HG03025 (cell line): ENCODE data around the gene ROBO1.

Experiments
- ATAC-seq: cut with Tn5 transposase; IDR thresholded peaks from one replicate; pipeline ENCODE4 v1.9.1; 2021; ENCODE audit warnings: mild to moderate bottlenecking, moderate library complexity; ENCODE audit not compliant: unreplicated experiment, low FRiP score

Gene ROBO1

DNA sequence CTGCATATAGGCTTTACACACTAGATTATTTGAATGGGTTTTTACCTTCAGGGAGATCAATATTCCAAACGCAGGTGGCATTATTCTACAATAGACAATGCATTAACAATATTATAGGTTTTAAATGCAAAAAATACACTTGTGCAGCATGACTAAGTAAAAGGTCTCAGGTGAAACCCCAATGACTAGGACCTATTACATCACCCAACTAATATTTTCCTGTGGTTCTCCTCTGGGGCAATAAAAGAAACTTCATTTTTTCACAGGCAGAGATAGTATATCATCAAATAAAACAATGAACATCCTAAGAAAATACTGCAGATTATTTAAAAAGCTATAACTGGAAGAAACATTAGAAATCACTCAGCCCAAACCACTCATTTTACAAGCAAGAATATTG lies 375.3 kb downstream of the ROBO1 start:
- ATAC-seq: no peak

DNA sequence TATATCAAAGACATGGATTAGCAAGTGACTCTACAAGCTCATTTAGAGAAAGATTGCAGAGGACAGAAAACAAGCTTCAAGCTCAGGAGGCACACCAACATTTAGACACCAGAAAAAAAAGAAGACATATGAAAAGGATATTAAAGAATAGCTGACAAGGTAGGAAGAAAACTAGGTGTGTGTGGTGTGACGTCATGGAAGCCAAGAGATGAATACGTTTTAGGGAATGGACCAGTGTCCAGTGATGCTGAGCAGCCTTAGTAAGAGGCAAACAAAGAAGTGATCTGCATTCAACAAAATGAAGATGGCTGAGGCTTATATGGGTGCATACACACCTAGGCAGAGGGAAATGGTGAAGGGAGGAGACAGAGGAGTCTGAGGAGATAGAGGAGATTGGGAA lies 377.4 kb downstream of the ROBO1 start:
- ATAC-seq: no peak

DNA sequence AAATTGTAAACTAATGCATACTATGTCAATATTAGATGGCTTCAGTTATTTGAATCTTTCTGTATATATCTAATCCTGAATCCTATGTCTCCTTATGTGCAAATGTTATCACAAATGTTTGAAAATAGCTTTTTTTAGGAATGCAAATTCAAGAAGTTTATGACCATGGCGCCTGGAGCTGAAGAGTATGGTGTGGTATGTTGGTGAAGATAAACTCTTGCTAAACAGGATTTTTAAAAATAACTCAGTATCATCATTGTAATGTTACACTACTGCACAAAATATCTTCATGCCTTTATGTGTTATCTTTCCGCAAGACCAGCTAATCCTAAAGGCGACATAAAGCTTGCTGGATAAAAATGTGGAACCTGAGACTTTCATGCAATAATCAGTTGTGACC lies 382.6 kb downstream of the ROBO1 start:
- no peak for ATAC-seq

DNA sequence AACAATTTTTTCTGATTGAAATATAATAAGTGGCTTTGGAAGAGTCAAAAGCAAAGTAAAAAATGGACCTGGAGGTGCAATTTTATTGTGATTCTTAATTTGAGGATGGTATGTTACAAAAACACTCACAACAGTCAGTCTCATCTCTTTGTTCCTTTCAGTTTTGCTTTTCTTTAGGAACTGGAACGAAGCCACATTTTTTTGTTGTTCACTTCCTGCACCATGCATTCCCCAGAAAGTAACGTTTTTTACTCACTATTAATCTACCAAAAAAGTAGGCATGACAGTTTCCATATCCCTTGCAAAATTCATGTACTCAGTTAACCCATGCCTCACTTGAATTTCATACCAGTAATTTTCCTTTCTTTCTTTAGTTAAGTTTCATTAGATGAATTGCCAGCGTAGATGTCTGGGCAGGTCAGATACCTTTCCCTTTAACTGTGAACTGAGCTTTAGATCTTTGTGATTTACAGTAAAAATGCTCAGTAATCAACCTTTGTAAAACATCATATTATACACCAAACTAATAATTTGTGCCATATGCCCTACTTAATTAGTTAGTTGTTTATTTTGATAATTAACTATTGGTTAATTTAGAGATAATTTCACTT lies 384.3 kb downstream of the ROBO1 start:
- no peak for ATAC-seq

DNA sequence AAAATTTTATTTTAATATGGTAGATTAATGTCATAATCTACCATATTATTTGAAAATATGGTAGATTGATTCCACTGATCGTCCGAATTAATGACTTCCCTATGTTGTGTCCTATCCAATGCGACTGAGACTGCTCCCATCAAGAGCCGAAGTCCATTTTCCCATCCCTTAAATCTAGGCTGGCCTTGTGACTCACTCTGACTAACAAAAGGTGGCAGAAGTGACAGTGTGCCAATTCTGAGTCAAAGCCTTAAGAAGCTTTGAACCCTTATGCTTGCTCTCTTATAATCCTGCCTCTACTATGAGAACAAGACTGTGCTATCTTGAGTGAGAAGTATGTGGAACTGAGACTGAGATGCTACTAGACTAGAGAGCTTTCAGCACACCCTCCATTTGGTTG lies 387.2 kb downstream of the ROBO1 start:
- ATAC-seq: no peak

DNA sequence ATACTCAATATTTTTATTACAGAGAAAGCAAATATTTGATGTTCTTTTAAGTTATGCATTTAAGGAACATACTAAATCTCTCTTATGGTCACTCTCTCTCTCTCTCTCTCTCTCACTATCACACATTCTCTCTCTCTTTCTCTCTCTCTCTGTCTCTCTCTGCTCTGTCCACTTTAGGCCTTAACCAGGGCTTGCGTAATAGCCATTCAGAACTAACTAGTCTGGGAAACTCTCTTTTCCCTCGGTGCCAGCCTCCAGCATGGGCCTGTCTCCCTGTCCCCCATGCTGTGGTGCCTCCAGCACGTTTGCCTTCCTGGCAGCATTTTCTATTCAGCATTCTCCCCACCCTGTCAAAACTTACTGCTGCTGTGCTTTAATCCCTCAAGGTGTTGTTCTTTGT lies 389.7 kb downstream of the ROBO1 start:
- no peak for ATAC-seq

DNA sequence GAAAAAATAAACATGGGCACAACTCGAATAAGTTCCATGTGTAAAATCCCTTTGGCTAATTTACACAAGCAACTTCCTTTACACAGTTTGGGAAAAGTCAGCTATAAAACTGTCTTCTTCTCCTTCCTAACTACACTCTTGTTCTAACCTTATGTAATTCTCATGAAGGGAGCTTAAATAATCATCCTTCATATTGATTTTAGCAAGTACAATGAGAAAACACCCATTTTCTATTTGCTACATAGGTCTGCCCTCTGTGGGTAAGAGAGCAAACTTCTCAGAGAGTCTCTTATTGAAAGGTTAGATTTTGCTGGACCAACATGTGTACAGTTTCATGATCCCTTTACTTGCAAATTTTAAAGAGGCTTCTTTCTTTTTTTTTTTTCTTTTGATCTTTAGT lies 398.5 kb downstream of the ROBO1 start:
- ATAC-seq: no peak

DNA sequence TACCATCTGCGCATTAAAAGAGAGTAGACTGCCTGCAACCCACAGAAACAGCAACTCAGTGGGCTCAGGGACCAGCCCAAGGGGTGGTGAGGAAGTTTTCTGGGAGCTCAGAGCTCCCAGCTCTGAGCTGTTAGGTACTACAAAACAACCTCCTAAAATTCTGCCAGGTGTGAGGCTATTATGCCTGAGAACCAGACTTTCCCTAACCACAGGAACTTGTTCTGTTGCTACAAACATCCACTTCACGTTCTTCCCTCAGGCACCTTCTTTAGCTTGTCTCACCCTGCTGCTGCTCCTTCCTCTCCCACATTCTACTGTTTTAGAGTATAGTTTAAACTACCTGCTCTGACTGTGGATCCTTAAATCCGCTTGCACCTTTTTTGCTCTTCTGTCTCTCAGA lies 399.4 kb downstream of the ROBO1 start:
- no peak for ATAC-seq

DNA sequence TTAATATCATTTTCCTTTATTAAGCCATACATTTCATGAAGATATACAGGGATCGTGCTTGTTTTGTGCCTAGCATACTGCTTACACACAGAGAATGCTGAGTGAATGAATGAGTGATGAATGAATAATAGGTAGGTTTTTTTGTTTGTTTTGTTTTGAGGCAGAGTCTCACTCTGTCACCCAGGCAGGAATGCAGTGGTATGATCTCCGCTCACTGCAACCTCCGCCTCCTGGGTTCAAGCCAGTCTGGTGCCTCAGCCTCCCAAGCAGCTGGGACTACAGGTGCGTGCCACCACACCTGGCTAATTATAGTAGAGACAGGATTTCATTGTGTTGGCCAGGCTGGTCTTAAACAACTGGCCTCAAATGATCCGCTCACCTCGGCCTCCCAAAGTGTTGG lies 400.0 kb downstream of the ROBO1 start:
- ATAC-seq: no peak

DNA sequence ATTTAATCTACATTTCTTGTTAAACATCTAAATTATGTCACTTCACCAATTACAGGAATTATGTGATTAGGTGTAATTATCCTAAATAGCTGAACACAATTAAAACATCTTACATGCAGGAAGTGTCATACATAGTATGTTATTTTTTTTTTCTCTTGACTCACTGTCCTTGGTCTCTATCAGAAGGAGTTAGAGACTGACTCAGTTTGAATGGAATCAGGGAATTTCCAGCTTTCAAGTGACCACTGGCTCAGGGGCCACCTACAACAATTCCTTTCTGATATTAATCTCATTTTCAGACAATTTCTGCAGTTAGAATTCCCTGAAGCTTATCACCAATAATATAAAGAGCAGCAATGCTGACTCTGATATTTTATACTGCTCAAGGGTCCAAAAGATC lies 400.7 kb downstream of the ROBO1 start:
- no peak for ATAC-seq

DNA sequence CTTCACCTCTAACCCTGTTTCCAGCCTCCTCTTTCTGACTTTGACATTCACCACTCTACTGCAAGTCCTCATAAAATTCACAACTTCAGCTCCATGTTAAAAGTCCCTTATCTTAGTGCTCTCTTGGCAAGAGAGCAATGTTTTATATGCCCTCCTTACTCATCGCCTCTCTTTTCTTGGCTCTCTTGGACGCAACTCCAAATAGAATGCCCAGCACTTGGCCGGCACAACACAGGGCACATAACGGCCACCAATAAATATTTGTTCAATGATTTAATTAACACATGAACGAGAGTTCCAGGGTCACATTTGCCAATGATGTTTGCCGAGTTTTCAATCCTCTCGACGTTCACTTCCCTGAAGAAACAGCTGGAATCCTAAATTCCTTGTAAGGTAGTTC lies 401.4 kb downstream of the ROBO1 start:
- no peak for ATAC-seq

DNA sequence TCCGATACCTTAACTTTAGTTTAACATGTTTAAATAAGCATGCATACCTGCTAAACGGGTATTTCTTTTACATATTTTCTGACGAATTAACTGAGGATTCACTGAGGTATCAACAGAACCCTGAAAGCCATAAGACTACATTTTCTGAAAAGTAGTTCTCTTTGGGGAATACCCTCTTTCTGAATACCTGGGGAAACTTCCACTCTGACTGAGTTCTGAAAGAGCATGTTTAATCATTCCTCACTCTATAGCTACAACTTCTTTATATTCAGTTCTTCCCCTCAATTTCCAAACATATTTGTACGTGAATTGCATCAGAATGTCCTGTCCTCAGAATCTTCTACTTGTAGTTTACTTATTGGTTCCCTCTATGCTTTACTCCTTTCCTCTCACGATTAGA lies 403.0 kb downstream of the ROBO1 start:
- ATAC-seq: no peak

DNA sequence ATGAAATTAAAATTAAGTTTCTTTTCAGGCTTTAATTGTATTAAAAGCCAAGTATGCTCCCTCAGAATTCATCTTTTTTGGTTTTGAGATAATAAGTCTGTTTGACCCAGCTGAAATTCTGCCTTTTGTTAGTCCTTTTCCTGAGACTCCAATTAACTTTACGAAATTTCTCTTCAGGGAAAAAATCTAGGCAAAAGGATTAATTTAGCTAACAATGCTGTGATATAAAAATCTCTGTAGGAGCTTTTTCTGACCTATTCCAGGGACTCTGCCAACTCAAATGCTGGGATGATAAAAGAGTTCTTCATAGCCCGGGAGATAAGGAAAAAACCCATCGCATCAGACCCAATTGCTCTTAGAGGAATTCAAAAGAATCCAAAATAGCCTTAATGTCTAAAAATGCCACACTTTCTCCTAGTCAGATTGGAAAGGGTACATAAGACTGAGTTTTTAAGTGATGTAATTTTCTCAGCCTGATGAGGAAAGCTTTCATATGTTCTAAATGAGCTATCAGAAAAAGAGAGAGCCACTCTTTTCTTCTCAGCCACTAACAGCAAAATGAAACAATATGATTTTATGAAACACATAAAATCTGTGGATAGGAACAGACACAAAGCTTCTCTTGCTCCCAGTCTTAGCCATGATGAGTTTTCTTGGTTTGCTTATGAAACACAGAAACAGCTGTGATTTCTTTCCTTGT lies 405.1 kb downstream of the ROBO1 start:
- no peak for ATAC-seq

DNA sequence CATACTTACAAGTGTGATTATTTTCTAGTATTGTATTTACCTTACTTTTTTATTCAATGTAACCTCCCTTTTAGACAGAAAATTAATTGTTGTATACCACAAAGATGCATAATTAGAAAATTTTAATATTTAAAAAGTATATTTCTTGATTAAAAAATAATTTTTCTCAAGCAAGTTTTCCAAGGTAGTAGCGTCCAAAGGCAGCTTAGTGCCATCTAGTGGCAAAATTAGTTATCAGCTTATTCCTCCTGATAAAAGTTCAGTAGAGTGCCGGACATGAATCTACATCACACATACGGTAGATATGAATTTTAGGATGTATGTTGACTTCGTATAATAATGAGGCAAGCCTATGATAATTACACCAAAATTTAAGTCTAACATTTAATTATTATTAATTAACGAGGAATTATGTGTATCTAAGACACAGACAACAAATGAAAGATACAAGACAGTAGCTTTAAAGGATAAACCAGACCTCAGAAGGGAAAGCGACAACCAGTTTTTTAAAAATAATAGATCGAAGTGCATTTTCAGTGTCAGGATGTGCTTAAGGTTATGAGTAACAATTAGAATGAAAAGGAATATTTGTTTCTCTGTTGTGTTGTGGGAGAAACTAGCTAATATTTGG lies 405.9 kb downstream of the ROBO1 start:
- no peak for ATAC-seq

DNA sequence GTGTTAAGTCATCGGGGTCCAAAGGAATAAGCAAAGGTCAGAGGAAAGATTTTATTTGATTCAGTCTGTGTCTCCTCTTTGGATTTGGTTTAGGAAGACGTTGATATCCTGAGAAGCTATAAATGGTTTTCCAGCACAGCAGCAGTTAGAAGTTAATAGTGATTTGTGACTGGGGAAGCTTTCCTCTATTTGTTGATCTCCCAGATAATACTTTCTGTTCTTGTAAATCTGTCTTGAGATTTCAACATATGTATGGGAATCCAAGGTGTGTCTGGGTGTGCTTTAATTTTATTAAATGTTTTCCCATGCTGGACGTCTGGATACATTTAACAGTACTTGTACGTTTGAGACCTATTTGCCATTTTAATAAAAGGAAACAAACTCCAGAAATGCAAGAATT lies 409.5 kb downstream of the ROBO1 start:
- ATAC-seq: no peak

DNA sequence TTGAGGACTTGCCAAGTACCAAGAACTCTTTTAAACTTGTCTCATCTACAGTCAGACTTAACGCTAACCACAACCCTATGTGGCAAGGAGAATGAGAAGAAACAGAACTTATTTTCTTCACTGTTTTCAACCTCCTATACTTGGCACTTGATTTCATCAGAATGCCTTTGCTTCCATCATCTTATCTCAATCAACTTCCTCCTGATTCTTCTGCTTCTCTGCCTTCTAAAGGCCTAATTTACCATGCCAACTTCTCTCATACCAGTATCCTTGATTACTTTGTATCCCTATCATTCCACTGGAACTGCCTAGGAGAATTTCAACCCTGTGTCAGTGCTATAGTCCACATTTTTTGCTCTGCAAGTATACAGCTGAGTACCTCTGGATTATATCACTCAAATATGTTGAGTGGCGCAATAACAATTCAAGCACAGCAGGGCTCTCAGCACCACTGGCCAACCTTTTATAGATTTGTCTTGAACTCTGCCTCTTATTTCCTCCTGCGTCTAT lies 413.6 kb downstream of the ROBO1 start:
- no peak for ATAC-seq

DNA sequence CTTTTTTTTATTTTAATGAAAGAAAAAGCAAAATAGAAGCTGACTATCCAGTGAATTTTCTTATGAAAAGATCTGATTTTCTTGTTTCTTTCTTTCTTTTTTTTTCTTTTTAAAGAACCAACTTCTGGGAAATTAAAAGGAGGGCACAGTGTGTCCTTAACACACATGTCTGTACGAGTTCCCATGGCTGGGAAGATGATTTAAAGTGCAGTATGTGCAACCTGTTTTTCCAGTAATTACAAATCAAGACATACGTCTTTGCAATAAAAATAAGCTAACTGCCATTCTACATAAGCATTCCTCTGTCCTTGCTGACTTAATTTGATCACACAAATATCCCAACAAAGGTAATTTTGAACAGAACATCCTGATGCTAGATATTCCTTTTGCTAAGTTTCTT lies 416.1 kb downstream of the ROBO1 start:
- no peak for ATAC-seq

DNA sequence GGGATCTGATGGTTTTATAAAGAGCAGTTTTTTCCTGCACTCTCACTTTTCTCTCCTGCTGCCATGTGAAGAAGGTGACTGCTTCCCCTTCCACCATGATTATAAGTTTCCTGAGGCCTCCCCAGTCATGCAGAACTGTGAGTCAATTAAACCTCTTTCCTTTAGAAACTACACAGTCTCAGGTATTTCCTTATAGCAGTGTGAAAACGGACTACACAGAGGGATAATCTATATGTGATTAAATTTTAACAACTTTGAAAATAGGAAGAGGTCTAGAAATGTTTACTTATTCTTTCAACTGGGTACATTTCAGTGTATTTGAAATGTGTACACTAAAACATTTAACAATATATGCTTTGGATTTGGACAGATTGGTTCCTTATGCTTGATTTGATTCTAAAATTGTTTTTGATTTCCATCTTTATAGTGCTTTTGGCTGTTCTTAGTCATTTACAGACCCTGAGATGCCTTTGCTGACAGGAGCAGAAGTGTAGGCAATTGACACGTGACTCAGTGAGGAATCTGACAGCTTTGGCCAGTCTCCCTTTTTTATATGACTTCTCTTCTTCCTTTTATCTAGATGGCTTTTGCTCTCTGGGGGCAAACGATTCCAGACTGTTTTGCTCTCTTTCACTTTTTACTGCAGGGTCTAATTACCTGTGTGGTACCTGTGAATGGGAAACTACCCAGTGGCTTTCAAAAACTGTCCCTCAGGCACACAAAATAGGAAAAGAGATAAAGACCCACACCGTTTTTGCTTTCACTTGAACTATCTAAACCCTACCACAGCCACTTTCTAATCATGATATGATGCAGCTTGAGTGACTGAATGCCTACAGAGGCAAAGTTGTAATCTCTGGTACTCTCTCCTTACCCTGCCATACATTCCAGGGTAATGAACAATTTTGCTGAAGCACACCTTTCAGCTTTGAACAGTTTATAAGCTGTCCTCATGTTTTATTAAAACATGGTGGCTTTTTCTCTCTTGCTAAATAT lies 422.6 kb downstream of the ROBO1 start:
- no peak for ATAC-seq

DNA sequence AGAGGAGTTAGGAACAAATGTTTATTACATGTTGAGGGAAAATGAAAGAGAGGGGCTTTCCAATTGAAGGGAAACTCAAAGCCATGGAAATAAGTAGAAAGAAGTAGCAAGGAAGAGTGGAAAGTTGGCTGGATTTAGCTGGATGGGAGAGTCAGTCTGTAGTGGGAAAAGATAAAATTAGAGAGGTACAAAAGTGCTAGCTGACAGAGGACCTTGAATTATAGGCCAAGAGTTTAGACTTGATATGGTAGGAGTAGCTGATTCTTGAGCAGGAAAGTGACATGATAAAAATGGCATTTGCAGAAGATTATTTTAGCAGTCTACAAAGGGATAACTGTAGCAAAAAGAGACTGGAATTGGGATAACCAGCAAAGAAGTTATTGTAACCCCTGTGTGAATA lies 425.8 kb downstream of the ROBO1 start:
- no peak for ATAC-seq

DNA sequence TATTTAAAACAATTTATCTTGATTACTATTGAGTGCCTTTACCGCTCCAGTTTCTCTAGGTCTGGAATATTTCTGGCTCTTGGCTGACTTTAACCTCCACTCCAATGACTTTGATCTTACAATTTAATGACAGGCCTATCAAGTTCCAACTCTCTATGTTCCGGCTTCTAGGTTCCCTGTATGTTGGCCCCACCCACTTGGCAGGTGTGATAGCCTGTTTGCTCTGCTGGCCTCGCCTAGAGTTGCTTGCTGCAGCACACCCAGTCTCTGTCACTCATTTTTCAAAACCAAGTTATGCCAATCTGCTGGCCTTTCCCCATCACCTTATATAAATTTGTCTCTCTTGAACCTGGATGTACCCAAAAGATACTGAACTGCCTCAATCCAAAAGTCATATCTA lies 428.0 kb downstream of the ROBO1 start:
- ATAC-seq: no peak

DNA sequence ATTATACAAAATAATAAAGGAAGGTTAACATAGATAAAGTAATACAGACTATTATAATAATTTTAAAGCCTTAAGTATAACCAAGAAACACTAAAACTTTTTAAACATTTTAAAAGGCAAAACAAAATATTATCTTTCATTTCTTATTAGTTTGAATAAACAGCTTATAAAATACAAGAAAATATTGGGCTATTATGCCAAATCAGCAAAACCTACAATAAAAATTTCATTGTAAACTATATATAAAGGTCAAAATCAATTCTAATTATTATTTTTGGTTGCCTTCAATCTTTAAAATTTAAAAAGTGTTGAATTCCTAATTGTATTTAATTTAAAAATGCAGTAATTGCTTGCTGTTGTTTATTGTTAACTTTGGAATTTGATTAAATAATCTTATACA lies 430.0 kb downstream of the ROBO1 start:
- no peak for ATAC-seq
